ENCODE measurements around the gene TGDS. TPM values are rescaled to one million over a fixed set of nuclear protein-coding genes. Genes with fewer than 3 reads are reported as not detected.

The TGDS gene
- total RNA-seq, 1 donor, result 23.7 TPM

DNA sequence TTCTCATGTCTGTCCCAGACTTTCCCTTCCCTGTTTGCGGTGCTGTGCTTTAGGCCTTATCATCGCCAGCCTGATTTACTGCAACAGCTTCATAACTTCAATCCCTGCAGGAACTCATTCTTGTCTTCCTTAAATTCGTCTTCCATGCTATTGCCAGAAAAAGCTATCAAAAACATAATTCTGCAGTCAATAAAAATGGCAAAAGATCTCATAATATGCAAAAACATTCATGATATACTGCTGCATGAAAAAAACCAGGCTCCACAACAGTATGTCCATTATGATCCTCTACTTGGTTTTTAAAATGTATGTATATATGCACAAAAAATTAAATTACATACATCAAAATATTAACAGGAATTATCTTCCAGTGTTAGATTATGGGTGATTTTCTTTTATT lies 28.4 kb downstream of the TGDS start:
- TF ChIP-seq, protein P1, sequence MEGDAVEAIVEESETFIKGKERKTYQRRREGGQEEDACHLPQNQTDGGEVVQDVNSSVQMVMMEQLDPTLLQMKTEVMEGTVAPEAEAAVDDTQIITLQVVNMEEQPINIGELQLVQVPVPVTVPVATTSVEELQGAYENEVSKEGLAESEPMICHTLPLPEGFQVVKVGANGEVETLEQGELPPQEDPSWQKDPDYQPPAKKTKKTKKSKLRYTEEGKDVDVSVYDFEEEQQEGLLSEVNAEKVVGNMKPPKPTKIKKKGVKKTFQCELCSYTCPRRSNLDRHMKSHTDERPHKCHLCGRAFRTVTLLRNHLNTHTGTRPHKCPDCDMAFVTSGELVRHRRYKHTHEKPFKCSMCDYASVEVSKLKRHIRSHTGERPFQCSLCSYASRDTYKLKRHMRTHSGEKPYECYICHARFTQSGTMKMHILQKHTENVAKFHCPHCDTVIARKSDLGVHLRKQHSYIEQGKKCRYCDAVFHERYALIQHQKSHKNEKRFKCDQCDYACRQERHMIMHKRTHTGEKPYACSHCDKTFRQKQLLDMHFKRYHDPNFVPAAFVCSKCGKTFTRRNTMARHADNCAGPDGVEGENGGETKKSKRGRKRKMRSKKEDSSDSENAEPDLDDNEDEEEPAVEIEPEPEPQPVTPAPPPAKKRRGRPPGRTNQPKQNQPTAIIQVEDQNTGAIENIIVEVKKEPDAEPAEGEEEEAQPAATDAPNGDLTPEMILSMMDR (IDR thresholded peaks at IDR 0.05; ENCODE audit: insufficient read depth, low read depth, low read length), result no peak
- no peak overlapping the region for H3K4me3 ChIP-seq (ENCODE audit: low read depth, low read length)

DNA sequence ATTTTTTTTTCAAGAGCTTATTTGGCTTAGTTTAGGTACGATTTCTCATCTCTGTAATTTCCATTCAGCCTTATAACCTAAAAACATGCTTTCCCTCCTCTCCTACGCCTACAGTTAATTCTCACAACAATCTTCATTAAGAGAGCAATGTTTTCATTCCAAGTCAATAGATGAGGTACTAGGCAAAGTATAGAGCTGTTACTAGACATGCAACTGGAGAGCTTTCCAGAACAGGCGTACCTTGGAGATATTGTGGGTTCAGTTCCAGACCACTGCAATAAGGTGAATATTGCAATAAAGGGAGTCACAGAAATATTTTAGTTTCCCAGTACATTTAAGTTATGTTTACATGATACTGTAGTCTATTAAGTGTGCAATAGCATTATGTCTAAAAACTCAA lies 34.8 kb downstream of the TGDS start:
- DNase-seq (ENCODE audit: low read depth), result no peak
- H3K4me3 ChIP-seq (ENCODE audit: low read depth, low read length), result no peak overlapping the region
- TF ChIP-seq, protein P1 (IDR thresholded peaks at IDR 0.05; ENCODE audit: insufficient read depth, low read depth, low read length), result no peak

More for the DNA sequence above, 28.4 kb downstream of the TGDS start:
- no peak for DNase-seq (ENCODE audit: low read depth)

GRCh38 chr13:94560116-94560515 lies 35.8 kb downstream of the TGDS start:
- TF ChIP-seq, protein P1 (IDR thresholded peaks at IDR 0.05; ENCODE audit: insufficient read depth, low read depth, low read length), result no peak
- no peak for DNase-seq (ENCODE audit: low read depth)
- H3K4me3 ChIP-seq (ENCODE audit: low read depth, low read length), result no peak overlapping the region

GRCh38 chr13:94559222-94559795 lies 36.6 kb downstream of the TGDS start:
- TF ChIP-seq, protein P1 (IDR thresholded peaks at IDR 0.05; ENCODE audit: insufficient read depth, low read depth, low read length), result no peak
- no peak for DNase-seq (ENCODE audit: low read depth)
- no peak overlapping the region for H3K4me3 ChIP-seq (ENCODE audit: low read depth, low read length)

DNA sequence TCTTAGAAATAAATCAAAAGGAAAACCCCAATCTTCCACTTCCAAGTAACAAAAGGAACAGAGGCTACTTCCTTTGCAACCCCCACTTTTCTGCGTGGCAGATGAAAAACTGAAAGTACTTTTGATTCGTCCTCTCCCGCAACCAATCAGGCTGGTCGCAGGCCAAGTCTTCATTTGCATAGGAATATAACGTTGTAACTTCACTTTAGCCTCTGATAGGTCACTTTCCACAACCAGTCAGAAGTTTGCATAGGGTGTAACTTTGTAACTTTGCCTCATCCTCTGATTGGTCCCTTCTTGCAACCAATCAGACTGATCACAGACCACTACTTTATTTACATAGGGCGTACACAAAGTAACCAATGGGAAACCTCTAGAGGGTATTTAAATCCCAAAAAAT lies 37.2 kb downstream of the TGDS start:
- DNase-seq (ENCODE audit: low read depth), result no peak
- TF ChIP-seq, protein P1 (IDR thresholded peaks at IDR 0.05; ENCODE audit: insufficient read depth, low read depth, low read length), result no peak
- H3K4me3 ChIP-seq (ENCODE audit: low read depth, low read length), result no peak overlapping the region

GRCh38 chr13:94557684-94558235 lies 38.2 kb downstream of the TGDS start:
- DNase-seq (ENCODE audit: low read depth), result no peak
- H3K4me3 ChIP-seq (ENCODE audit: low read depth, low read length), result no peak overlapping the region
- TF ChIP-seq, protein P1 (IDR thresholded peaks at IDR 0.05; ENCODE audit: insufficient read depth, low read depth, low read length), result no peak

GRCh38 chr13:94556621-94557020 lies 39.3 kb downstream of the TGDS start:
- TF ChIP-seq, protein P1 (IDR thresholded peaks at IDR 0.05; ENCODE audit: insufficient read depth, low read depth, low read length), result no peak
- no peak overlapping the region for H3K4me3 ChIP-seq (ENCODE audit: low read depth, low read length)
- DNase-seq (ENCODE audit: low read depth), result peak; percentile 7

All from fibroblast of villous mesenchyme (primary cell).